ENCODE measurements around the gene MYO3B. TPM values are rescaled to one million over a fixed set of nuclear protein-coding genes. Genes with fewer than 3 reads are reported as not detected.

MYO3B gene
- total RNA-seq, 4 donors from 2014 or later: 6.0 to 7.4 (median 7.2) TPM

DNA sequence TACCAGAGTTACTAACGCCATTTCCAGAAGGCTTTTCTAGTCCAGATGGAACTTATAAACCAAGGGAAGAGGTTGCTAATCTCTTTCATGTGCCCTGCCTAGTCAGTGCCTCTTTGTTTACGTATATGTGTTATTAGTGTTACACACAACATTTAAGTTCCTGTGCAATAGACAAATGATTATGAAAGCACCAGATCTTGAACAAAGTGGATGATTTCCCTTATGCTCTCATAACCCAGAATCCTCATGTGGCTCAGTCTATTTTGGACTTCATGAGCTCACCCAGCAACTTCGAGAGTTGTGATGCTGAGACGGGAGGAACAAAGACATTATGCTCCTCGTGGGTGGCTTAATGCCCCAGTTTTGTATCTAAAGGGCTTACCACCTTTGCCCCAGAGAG lies 322.8 kb downstream of the MYO3B start:
- Histone ChIP-seq H3K27me3 (no peaks in the 10 kb centered on the region), H3K36me3 (no peaks in the 10 kb centered on the region), H3K4me1 (no peaks in the 10 kb centered on the region), H3K9me3 (no peaks in the 10 kb centered on the region), H3K27ac (no peak overlapping the region), H3K4me3 (replicated peaks in 1 of 3) (no peak overlapping the region)
- WGBS, 2 donors: 65 to 71% methylated on average over 5 of the region's 5 CpGs
- no peak for DNase-seq
- intact Hi-C loops (cut with DNase I): no loop called here
- TF ChIP-seq POLR2A (IDR thresholded peaks at IDR 0.05): no peak
- no peak for TF ChIP-seq CTCF (IDR thresholded peaks at IDR 0.05)

DNA sequence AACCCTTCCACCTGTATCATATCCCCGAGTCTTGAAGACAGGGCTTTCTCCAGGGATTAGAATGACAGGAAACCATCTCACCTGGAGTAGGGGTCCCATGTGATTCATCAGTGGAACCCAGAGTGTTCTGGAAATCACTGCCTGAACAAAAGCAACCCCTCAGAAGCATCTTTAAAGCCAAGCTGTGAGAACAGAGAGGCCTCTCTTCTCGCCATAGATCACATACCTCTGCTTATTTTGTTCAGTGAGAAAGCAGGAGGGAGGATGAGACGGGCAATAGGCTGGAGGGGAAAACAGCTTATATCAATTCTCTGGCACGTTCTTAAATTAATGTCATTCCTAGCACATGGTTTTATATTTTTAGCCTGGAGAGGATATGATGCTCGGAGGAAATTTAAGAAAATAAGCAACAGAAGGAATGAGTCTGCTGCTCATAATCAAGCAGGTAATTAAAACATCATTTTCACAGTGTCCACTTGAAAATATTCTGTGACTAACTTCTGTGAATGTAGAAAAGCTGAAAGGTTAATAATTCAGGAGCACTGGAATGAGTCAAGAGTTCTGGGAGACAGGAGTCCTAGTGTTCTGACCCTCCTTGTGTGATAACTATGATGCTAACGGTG lies 323.6 kb downstream of the MYO3B start:
- Histone ChIP-seq H3K4me3 (replicated peaks in 1 of 3) (no peak overlapping the region), H3K27ac (no peak overlapping the region), H3K27me3 (no peaks in the 10 kb centered on the region), H3K4me1 (no peaks in the 10 kb centered on the region), H3K9me3 (no peaks in the 10 kb centered on the region), H3K36me3 (no peaks in the 10 kb centered on the region)
- WGBS, 2 donors: 83 to 87% methylated on average over 6 of the region's 6 CpGs
- DNase-seq: no peak
- intact Hi-C loops (cut with DNase I): no loop called here
- TF ChIP-seq POLR2A (IDR thresholded peaks at IDR 0.05): no peak
- TF ChIP-seq CTCF (IDR thresholded peaks at IDR 0.05): no peak

GRCh38 chr2:170502361-170503130 lies 324.6 kb downstream of the MYO3B start:
- TF ChIP-seq CTCF (IDR thresholded peaks at IDR 0.05) (no peak), POLR2A (IDR thresholded peaks at IDR 0.05) (no peak)
- intact Hi-C loops (cut with DNase I): no loop called here
- WGBS, 2 donors: 62 to 64% methylated on average over 8 of the region's 8 CpGs

DNA sequence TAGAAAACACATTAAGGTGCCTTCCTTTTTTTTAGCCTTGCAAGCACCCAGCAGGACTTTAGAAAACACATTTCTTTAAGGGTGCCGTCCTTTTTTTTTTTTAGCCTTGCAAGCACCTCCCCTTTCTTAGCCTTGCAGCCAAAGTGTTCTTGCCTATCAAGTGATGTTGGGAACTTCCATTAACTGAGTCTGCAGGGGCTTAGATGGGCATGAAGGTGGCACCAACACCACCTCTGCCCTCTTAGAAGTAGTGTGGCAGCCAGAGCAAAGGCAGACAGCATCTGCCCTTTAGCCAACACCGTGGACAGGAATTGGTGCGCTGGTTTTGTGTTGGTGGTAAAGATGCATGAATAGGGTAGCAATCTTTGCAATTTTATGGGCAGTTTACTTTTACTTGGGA lies 325.6 kb downstream of the MYO3B start:
- Histone ChIP-seq H3K4me3 (replicated peaks in 1 of 3) (no peak overlapping the region), H3K27me3 (no peaks in the 10 kb centered on the region), H3K9me3 (no peaks in the 10 kb centered on the region), H3K4me1 (no peaks in the 10 kb centered on the region), H3K27ac (no peak overlapping the region), H3K36me3 (no peaks in the 10 kb centered on the region)
- no peak for DNase-seq
- intact Hi-C loops (cut with DNase I): no loop called here
- no peak for TF ChIP-seq CTCF (IDR thresholded peaks at IDR 0.05)
- no peak for TF ChIP-seq POLR2A (IDR thresholded peaks at IDR 0.05)
- 48 to 56% methylated on average over 2 of the region's 3 CpGs for WGBS, 2 donors

More at GRCh38 chr2:170502361-170503130, 324.6 kb downstream of the MYO3B start:
- Histone ChIP-seq H3K4me3 (replicated peaks in 1 of 3) (no peak overlapping the region), H3K27me3 (no peaks in the 10 kb centered on the region), H3K9me3 (no peaks in the 10 kb centered on the region), H3K27ac (no peak overlapping the region), H3K4me1 (no peaks in the 10 kb centered on the region), H3K36me3 (no peaks in the 10 kb centered on the region)
- no peak for DNase-seq
